GM04504 (cell line): ENCODE data around the gene KLHL12.

Experiments
- DNase-seq: peaks from one replicate; pipeline ENCODE4 v3.0.0-alpha.2; 2012; ENCODE audit warnings: low read depth

The KLHL12 gene

DNA sequence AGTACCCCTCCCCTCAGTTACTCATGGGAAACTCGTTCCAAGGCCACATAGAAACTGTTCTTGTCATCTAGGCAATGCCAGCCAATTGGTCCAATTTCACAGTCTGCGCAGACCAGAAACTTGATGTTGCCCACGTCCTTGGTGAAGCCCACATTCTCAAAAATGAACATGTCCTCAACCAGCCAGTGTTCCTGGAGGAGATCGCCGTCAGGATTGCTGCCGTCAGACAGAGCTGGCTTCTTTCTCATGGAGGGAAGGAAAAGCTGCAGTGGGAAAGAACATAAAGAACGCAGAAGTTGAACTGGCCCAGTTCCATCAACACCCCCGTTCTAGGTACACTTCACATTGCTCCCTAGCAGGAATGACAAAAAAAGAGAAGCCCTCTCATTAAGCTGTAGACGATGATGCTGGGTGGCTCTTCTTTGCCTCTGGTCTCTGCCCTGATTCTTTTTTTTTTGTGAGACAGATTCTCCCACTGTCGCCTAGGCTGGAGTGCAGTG, 46.0 kb downstream of the KLHL12 start:
- DNase-seq, result no peak

DNA sequence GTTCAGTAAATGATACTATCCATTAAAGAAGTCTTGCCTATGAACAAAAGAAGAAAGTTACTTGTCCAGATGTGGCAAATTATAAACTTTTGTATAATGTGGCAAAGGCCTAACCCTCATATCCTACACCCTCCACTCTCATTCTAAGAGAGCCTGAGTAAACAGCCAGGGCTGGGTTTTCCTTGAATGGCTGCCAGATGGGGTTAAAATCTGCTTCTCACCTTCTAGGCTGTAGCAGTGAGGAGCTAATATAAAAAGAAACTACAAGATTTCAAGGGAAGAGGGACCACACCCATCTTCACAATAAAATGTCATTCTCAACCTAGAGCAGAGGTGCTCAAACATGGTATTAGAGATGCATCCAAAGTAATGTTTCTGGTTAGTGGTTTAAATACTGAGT, 47.0 kb downstream of the KLHL12 start:
- no peak for DNase-seq

GRCh38 chr1:202879128-202879527, 47.9 kb downstream of the KLHL12 start:
- DNase-seq, result no peak

DNA sequence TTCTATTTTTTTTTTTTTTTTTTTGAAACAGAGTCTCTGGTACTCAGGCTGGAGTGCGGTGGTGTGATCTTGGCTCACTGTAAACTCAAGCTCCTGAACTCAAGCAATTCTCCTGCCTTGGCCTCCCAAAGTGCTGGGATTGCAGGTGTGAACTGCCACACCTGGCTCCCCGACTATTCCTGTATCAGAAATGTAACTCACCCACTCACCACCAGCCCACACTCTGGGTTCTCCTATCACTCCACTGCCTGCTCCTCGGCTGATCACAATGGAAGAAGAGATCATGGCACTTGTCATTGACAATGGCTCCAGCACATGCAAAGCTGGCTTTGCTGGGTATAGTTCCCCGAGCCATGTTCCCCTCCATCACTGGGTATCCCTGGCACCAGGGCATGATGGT, 54.0 kb downstream of the KLHL12 start:
- DNase-seq, result no peak

- no peak for DNase-seq
These were observed 55.7 kb downstream of the KLHL12 start for GRCh38 chr1:202871367-202871766.

DNA sequence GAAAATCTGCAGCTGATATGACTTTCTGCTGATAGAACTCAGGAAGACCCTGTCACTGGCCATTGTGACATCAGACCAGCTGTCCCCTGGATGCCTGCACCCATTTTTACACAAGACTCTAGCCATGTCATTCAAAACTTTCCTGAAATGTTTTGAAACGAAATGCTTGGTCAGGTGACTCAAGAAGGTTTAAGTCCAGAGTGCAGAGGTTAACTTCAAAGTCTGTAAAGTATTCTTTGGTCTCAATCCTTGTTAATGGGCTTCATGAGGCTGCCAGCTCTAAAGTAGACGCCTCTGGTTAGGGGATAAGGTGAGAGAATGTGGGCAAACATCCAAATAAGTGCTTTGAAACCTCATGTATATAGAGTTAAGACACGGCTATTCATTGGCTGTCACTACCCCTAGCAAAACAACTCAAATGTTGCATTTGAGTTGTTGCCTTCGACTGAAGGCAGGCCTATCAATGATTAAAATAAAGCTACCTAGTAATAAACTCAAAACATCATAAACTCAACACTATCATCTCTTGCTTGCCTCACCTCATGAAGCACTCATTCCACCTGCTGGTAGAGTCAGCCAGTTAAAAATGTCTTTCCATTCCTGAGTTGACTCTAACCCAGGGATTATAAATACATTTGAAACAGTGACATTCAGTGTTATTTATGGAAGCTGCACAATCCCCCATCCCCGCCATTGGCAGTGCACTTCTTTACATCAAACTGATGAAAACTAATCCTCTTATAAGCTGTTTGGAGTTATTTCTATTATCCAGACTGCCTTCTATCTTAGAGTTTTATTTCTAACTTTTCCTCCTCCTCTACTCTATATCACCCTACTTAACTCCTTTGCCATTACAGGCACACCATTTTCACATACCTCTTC, 64.1 kb downstream of the KLHL12 start:
- no peak for DNase-seq

DNA sequence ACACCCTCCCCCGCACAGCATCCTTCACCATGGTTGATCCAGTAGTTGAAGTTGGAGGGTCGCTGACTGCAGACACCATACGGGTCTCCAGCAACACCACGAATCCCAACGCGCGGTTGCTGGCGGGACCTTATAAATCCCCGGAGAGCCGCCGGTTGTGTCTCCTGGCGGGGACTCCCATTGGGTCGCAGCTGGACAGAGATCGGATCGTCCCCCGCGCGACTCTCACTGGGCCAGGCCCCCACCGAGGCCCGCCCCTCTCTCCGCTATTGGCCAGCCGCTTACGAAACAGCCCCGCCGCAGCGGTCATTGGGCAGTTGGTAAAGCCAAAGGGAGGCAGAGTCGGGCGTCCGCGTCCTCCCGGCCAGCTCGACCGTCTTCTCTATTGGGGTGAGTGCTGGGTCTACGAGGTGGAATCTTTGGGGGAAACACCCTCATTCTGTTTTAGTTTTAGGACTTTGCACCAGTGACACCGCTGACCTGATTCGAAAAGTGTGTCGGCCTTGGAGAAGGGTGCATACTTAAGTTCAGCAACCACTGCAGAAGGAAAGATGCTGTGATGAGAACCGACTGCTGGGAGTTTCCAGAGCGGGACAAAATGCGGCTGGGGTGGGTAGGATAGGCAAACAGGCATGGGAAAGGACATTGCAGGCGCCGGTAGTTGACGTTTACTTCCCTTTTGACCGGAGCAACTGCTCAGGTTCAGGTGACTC, 65.5 kb downstream of the KLHL12 start:
- DNase-seq, result peak; percentile 62

DNA sequence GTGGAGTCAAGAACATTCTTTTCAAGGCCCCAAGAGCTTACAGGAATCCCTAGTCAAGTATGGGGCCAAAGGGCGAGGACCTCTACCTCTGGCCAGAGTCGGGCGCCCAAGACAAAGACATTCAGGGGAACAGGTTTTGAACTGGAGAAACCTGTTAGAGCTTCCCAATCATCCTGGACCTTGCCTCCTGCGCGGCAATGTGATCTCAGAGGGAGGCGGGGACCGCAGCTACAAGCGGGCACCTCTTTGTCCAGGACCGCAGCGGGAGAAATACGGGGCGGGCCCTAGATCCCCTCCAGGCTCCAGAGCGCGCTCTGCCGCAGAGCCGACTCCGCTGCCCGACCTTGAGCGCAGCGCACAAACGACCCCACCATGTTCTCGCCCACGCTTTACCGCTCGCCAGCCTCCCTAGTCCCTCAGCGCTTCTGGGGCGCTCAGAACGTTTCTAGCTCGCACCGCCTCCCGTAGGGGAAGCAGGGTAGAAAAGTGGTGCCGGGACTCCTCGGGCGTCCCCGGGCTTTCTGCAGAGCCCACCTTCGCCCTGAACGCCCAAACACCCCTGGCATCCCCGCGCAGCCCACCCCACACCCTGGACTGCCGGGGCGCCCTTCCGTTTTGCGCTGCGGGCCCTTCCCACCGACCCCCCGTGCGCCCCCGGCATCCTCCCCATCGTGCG, 66.2 kb downstream of the KLHL12 start:
- no peak for DNase-seq

GRCh38 chr1:202858789-202859414, 68.1 kb downstream of the KLHL12 start:
- no peak for DNase-seq

DNA sequence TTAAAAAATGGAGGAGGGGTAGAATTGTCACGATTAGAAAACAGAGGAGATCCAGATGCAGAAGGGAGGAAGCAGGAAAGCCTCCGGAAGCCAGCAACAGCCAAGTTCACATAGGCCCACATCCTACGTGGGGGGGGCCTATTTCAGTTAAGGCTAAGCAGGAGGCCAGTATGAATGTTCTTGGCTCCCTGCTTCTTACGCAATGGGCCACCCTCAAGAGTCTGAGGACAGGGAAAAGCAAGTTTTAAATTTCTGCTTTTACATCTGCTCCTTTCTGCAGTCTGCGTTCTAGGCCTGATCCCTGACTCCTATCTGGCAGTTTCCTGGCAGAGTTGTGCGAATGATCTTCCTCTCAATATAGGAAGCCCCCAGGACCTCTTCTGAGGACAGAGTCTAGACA, 68.7 kb downstream of the KLHL12 start:
- DNase-seq, result no peak

DNA sequence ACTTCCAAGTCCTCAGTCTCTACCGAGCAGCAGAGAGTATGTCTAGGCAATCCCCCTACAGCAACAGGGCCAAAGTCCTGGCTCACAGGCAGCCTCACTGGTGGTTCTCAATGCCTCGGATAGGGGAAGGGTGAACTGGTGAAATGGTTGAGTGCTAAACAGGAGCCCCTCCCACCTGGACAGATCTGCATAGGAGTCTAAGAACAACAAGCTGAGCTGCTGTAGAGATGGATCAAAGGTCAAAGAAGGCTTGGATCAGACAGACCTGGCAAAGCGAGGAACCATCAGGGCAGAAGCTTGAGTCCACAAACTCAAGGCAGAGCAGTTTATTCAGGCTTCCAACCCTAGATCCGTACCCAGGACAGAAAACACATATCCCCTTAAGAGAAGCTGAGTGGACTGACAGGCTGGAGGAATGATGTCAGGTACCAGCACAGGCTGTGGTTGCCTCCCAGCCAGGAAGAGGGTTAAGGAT, 69.9 kb downstream of the KLHL12 start:
- DNase-seq, result no peak

GRCh38 chr1:202856014-202856413, 71.0 kb downstream of the KLHL12 start:
- DNase-seq, result no peak

DNA sequence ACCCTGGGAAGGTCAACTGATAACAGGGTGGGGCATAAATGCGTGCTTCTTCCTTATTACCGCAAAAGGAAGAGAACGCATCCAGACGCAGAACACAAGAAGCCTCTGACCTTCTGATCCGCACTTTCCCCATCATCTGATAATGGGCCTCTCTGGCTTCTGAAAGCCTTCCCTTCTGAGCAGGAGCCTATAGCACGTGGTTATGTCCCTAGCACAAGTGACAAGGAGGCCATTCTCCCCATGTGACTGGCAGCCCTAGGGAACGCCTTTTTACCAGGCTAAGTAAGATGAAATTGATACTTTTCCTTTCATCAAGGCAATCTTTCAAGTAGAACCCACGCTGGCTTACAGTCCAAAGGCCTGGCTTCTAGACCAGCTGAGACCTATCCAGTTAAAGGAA, 72.2 kb downstream of the KLHL12 start:
- DNase-seq, result no peak

- DNase-seq, result no peak
These were observed 74.7 kb downstream of the KLHL12 start for GRCh38 chr1:202852163-202852904.

DNA sequence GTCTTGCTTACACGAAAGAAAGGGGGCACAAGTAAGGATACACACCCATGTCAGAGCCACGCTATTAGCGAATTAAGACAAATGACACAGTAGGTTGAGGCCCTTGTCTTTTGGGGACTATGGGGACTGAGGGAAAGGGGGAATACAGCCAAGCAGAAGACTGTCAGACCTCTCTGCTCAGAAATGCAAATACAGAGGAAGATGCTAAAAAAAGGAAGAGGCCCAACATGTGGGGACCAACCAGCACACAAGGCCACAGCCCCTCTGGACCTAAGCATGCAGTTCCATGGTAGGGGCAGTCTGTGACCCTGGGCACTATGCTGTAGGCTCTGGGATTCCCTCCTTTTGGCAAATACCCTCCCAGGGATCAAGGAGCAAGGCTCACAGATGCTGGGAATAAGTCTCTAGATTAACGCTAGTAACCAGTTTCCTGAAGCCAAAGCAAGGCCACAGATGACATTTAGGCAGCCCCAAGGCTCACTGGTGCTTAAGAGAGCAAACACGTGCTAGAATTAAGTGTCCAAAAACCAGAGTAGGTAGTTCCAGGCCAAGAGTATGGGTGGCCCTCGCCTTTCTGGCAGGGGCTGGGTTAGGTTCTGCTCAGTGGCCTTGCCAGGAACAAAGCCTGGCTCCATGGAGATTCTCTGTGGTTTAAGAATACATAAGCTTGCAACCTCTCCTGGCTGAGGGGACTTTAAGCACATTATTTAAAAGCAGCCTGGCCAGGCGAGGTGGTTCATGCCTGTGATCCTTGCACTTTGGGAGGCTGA, 76.3 kb downstream of the KLHL12 start:
- DNase-seq, result no peak

DNA sequence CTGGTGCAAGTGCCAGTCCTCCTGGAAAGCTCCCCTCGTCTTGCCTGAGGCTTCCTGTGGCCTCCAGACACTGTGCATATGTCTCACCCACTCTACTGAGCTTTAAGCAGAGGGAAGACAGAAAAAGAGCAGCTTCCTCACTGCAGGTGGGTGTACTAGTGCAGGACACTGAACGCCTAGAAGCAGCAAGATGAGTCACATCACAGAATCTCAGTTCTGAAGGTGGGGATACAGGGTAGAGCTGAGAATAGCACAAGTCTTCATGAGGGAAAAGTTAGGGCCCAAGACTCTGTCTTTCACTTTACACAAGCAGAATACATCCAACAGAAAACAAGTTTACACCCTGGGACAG, 78.9 kb downstream of the KLHL12 start:
- DNase-seq, result no peak

DNA sequence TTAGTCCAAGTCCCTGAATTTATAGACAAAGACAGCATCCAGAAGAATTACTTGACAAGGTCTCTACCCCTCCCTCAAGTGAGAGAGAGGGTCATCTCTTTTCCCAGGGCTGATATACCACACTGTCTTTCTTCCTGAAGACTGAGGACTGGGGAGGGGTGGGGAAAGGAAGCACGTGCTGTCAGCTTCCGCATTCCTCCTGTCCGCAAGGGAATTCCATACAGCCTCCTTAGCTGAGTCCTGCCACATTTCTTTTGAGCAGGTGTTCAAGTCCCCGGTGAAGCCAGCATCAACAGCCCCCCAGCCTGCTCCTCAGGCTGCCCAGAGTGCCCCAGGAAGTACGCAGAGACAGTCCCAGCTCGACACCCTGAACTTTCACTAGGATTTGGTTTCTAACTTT, 82.1 kb downstream of the KLHL12 start:
- DNase-seq, result no peak

DNA sequence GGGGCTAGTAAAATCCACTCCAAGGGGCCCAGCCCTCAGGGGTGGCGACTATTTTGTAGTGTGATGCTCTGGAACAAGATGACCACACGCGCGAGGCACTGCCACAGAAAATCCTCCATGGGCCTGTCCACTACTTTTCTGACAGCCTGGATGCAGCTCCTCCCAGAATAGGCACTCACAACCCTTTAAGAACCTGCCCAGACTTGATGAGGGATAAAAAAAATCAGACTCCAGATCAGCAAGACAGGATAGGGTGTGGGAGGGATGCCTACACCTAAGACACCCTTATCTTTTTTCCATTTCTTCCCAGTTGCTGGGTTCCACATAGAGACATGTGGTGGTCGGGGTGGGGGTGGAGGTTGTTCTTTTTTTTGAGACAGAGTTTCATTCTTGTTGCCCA, 82.8 kb downstream of the KLHL12 start:
- no peak for DNase-seq

DNA sequence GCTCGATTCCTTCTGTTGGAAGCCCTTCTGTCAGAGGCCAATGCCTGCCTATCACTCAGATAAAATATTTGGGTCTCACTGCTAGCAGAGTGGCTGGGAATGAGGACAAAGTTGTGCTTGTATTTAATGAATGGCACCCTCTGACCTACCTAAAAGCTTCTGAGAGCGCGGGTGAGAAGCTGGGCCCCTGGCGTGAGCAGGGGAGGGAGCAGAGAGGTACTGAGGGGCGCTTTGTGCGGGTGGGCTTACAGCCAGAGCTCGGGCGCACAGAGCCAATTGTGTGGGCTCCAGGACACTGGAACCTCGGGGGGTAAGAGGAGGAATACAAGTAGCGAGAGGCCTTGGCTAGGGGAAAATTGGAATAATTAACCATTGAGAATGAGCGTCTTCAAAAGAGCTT, 84.0 kb downstream of the KLHL12 start:
- DNase-seq, result no peak
